Left forelimb (tissue), 1 donor: ENCODE data around the gene DGKB.
"Not testable (repeated sequence)": the region's sequence is repeated elsewhere in the genome, so short reads cannot be mapped to it uniquely, and the experiment has no call there.

Experiments
- DNase-seq: peaks from one replicate; pipeline ENCODE4 v3.0.0-alpha.2; 2018; ENCODE audit warnings: low spot score

DGKB gene

DNA sequence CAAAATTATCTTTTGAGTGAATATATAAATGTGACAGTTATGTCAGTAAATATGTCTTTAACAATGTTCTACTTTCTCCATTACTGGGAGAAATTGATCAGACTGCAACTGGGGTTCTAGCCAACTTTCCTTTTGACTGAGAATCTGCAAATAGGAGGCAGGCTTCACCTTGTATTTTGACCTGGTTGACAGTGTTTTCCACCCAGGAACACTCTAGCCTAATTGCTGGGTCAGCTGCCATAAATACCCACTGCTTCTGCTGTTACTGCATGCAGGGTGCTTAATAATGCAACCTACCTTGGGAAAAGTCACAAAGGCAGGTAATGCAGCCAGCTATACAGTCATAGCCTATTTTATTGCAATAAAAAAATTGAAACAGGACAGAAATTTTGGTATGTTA, 319.0 kb downstream of the DGKB start:
- no peak for DNase-seq

DNA sequence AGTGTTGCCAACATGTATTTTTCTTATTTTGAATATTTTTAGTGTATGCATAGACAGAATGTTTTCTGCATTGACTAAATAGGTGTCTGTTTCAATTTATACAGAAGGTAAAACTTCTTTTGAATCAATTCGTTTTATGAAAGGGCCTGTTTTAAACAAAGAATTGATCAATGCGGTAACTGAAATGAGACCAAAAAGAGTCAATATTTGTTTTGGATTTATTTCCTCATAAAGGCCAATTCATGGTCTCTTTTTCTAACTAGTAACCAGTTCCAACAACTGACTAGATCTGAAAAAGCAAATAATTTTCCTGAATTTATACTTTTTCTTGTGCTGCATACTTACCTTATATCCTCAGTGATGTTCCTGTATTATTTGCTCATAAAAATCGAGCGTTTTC, 320.5 kb downstream of the DGKB start:
- no peak for DNase-seq

GRCh38 chr7:14579971-14580370, 322.6 kb downstream of the DGKB start:
- DNase-seq = no peak

DNA sequence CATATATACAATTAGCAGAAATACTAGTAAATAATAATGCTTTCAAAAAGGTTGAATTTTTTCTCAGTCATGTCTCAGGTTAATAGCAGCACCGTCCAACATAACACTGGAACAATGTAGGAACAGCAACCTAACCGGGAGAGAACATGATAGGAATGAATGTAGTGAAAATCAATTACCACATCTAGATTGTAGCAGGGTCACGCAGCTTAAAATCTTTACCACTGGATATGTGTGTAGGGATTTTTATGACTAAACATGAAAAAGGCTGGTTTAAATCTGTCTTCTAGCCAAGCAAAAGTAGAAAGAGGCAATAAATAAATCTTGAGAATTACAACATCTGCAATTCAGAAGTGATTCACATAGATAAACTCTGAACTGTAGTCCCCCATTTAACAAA, 326.0 kb downstream of the DGKB start:
- no peak for DNase-seq

- no peak for DNase-seq
Observed at GRCh38 chr7:14570750-14571607, 331.6 kb downstream of the DGKB start.

GRCh38 chr7:14552060-14552459, 350.5 kb downstream of the DGKB start:
- DNase-seq = no peak

DNA sequence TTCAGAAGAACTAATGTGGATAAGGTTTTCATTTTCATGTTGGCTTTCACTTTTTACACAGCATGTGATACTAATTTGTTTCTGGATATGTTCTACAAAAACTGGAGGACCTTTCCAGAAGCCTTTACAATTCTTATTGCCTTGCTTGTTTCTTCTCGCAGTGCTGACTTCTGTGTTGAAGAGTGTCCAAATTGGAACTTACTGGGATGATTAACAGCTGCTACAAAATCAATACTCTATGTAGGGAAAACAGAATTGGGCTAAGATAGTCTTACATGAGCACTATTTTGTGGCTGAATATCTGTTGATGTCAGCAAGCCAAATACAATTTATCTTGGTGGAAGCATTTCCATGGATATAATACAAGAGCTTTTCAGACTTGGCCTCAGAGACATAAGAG, 351.2 kb downstream of the DGKB start:
- no peak for DNase-seq

GRCh38 chr7:14542624-14543023, 359.9 kb downstream of the DGKB start:
- no peak for DNase-seq

DNA sequence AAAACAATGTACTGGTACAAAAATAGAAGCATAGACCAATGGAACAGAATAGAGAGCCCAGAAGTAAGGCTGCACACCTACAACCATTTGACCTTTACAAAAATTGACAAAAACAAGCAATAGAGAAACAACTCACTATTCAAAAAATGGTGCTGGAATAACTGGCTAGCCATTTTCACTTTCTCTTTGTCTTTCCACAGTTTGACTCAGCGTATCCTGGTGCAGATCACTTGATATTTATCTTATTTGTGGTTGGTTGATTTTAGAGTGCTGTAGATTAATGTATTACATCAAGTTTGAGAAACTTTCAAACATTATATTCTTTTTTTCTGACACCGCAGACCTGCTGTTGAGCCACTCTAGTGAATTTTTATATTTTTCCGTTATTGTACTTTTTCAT, 381.4 kb downstream of the DGKB start:
- no peak for DNase-seq

- DNase-seq = no peak
Observed at GRCh38 chr7:14510268-14510667, 392.3 kb downstream of the DGKB start.

DNA sequence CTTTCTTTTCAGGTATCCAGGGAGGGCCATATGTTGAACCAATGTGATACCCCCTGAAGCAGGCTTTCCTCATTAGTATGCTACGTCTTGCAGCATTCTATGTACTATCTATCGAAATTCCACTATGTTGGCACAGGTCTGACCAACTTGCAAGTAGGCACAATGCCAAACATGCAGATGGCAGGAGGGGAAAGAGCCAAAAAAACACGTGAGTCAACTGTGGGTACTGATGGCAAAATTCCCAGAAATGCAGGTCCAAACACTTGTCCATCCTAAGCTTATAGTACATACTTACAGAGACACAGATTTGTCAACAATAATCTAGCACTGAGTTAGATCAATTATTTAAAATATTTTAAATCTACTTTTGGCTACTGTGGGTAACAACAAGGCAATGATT, 394.9 kb downstream of the DGKB start:
- DNase-seq = no peak

- no peak for DNase-seq
Observed at GRCh38 chr7:14505906-14506305, 396.6 kb downstream of the DGKB start.

- no peak for DNase-seq
Observed at GRCh38 chr7:14504134-14504533, 398.4 kb downstream of the DGKB start.

DNA sequence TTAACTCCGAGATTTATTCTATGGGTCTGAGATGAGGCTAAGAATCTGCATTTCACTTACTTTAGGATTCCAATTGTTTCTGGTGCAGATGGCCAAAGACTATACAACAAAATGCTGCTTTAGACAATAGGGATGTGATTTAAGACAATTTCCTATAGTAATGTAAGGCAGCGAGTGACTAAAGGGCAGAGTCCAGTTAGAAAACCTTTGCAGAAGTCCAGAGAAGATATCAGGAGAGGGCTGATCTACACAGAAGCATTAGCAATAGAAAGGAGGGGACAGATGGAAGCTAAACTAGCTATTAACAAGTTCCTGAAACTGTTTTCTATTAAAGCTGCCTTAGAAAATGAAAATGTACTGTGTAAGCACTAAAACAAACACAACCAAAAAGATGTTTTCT, 398.9 kb downstream of the DGKB start:
- DNase-seq = no peak

DNA sequence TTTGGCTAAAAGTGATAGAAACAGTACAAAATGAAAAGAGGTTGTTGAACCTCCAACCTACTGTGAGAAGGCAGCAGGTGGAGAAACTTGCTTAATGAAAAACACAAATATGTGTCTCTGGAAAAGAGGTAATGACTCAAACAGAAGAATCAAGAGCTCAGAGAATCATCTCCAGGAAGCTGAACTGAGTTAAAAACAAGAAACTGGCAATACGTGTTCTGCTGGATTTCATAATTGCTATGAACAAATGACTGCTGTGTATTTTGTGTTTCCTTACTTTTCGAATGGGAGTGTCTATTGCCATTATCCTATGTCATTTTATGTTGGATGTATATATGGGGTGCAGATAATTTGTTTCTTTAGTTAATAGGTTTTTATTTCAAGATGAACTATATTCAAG, 401.1 kb downstream of the DGKB start:
- no peak for DNase-seq

- no peak for DNase-seq
Observed at GRCh38 chr7:14497390-14497789, 405.2 kb downstream of the DGKB start.

- DNase-seq = no peak
Observed at GRCh38 chr7:14495633-14496032, 406.9 kb downstream of the DGKB start.

- DNase-seq = no peak
Observed at GRCh38 chr7:14487701-14488395, 414.7 kb downstream of the DGKB start.

DNA sequence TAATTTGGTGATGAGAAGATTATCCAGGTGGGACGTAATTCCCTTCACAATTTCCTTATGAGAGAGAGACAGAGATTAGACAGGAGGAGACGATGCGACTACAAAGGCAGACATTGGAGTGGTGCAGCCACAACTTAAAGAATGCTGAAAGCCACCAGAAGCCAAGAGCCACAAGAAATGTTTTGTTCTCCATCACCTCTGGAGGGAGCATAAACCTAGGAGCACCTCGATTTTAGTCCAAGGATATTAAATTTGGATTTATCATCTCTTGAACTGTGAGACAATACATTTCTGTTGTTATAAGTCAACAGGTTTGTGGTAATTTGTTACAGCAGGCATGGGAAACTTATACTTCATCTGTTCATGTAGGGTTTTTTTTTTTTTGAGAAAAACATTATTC, 418.9 kb downstream of the DGKB start:
- no peak for DNase-seq

GRCh38 chr7:14480281-14480680, 422.3 kb downstream of the DGKB start:
- no peak for DNase-seq

DNA sequence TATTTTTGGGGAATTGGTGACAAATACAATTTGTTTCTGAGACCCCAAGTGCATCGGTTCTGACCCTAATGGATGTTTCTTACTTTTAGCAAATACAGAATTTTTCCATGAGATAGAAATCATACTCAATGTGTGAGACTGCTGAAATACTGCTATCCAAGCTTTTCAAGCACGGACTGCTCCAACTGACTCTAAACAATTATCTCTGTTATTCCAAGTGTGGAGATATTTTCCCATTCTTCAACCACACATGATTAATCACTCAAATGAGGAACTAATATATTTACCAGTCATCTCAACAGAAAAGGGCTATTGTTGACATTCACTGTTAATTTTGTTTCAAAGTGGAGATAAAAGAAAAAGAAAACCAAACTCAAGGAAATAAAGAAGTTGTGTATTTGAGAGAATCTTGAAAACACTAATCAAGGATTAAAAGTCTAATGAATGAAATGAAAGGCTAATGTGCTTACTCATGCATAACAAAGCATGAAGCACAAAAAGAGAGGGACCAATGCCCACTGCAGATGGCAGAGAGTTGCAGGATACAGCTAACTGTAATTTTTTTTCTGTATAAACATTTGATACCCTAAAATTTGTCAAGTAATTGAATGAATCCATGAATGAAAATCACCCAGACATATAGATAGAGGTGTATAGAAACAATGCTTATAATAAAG, 423.6 kb downstream of the DGKB start:
- no peak for DNase-seq

- DNase-seq = not testable (repeated sequence)
Observed at GRCh38 chr7:14461716-14462115, 440.8 kb downstream of the DGKB start.

DNA sequence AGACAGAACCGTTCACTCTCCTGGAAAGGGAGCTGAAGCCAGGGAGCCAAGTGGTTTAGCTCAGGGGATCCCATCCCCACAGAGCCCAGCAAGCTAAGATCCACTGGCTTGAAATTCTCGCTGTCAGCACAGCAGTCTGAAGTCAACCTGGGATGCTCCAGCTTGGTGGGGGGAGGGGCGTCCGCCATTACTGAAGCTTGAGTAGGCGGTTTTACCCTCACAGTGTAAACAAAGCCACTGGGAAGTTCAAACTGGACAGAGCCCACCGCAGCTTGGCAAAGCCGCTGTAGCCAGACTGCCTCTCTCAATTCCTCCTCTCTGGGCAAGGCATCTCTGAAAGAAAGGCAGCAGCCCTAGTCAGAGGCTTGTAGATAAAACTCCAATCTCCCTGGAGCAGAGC, 443.7 kb downstream of the DGKB start:
- DNase-seq = not testable (repeated sequence)
